Brain microvascular endothelial cell (primary cell): ENCODE measurements around the gene SERPINA10.

Experiments used
- DNase-seq: peaks from one replicate; pipeline ENCODE4 v3.0.0-alpha.2; 2020
- H3K27ac ChIP-seq: fragments of 250-450 bp; sonication (Bioruptor Pico); 2 replicates; pipeline ENCODE4 v1.5.1; 2020; ENCODE audit warnings: mild to moderate bottlenecking, moderate library complexity
- H3K27me3 ChIP-seq: fragments of 250-450 bp; sonication (Bioruptor Pico); replicated peaks from 2 replicates; pipeline ENCODE4 v1.5.1; 2020; ENCODE audit warnings: mild to moderate bottlenecking
- H3K36me3 ChIP-seq: fragments of 250-450 bp; sonication (Bioruptor Pico); replicated peaks from 2 replicates; pipeline ENCODE4 v1.5.1; 2020; ENCODE audit warnings: mild to moderate bottlenecking
- H3K4me3 ChIP-seq: 2 replicates; pipeline ENCODE4 v1.5.1; 2011; ENCODE audit warnings: low read depth, mild to moderate bottlenecking, control low read depth, low read length, moderate library complexity
- in situ Hi-C: cut with HindIII; loops from 2 replicates; pipeline ENCODE4 v1.10.0; 2017; ENCODE audit warnings: low sequenced_read_pairs, low pct_ligation_motif_present
- TF ChIP-seq, protein P1 (sequence below): IDR thresholded peaks from 2 replicates; pipeline ENCODE4 v1.5.1; 2011; ENCODE audit warnings: low read depth, mild to moderate bottlenecking, moderate library complexity, low read length, control low read depth, inconsistent platforms; ENCODE audit errors: missing control alignments

The SERPINA10 gene

GRCh38 chr14:94337274-94337673, 44.2 kb upstream of the SERPINA10 start:
- H3K27me3 ChIP-seq, result no peaks in the 10 kb centered on the region
- in situ Hi-C loops, result no loop called here
- no peak for DNase-seq
- TF ChIP-seq, protein P1, sequence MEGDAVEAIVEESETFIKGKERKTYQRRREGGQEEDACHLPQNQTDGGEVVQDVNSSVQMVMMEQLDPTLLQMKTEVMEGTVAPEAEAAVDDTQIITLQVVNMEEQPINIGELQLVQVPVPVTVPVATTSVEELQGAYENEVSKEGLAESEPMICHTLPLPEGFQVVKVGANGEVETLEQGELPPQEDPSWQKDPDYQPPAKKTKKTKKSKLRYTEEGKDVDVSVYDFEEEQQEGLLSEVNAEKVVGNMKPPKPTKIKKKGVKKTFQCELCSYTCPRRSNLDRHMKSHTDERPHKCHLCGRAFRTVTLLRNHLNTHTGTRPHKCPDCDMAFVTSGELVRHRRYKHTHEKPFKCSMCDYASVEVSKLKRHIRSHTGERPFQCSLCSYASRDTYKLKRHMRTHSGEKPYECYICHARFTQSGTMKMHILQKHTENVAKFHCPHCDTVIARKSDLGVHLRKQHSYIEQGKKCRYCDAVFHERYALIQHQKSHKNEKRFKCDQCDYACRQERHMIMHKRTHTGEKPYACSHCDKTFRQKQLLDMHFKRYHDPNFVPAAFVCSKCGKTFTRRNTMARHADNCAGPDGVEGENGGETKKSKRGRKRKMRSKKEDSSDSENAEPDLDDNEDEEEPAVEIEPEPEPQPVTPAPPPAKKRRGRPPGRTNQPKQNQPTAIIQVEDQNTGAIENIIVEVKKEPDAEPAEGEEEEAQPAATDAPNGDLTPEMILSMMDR, result no peak
- no peak overlapping the region for H3K27ac ChIP-seq
- no peaks in the 10 kb centered on the region for H3K36me3 ChIP-seq
- H3K4me3 ChIP-seq, result no peak overlapping the region

- DNase-seq, result no peak
- Histone ChIP-seq H3K27ac (no peak overlapping the region), H3K36me3 (no peaks in the 10 kb centered on the region), H3K27me3 (no peaks in the 10 kb centered on the region), H3K4me3 (no peak overlapping the region)
- in situ Hi-C loops, result no loop called here
- TF ChIP-seq, protein P1, result no peak
These were observed 41.8 kb upstream of the SERPINA10 start for GRCh38 chr14:94334872-94335271.

GRCh38 chr14:94332587-94332986, 39.5 kb upstream of the SERPINA10 start:
- Histone ChIP-seq H3K27me3 (no peaks in the 10 kb centered on the region), H3K36me3 (no peaks in the 10 kb centered on the region), H3K4me3 (no peak overlapping the region), H3K27ac (no peak overlapping the region)
- in situ Hi-C loops, result no loop called here
- no peak for DNase-seq
- TF ChIP-seq, protein P1, result no peak

- no peaks in the 10 kb centered on the region for H3K27me3 ChIP-seq
- in situ Hi-C loops, result no loop called here
- TF ChIP-seq, protein P1, result no peak
- no peak overlapping the region for H3K27ac ChIP-seq
- no peak overlapping the region for H3K4me3 ChIP-seq
- no peaks in the 10 kb centered on the region for H3K36me3 ChIP-seq
- no peak for DNase-seq
These were observed 39.1 kb upstream of the SERPINA10 start for GRCh38 chr14:94332063-94332583.

- TF ChIP-seq, protein P1, result no peak
- in situ Hi-C loops, result no loop called here
- H3K36me3 ChIP-seq, result no peaks in the 10 kb centered on the region
- H3K27me3 ChIP-seq, result no peaks in the 10 kb centered on the region
- no peak overlapping the region for H3K4me3 ChIP-seq
- H3K27ac ChIP-seq, result no peak overlapping the region
- DNase-seq, result no peak
These were observed 38.4 kb upstream of the SERPINA10 start for GRCh38 chr14:94331462-94331861.

GRCh38 chr14:94330857-94331256, 37.8 kb upstream of the SERPINA10 start:
- Histone ChIP-seq H3K27ac (no peak overlapping the region), H3K36me3 (no peaks in the 10 kb centered on the region), H3K4me3 (no peak overlapping the region), H3K27me3 (no peaks in the 10 kb centered on the region)
- TF ChIP-seq, protein P1, result no peak
- in situ Hi-C loops, result no loop called here
- no peak for DNase-seq
